ENCODE results near the gene DCDC2B. TPM values are rescaled to one million over a fixed set of nuclear protein-coding genes. Genes with fewer than 3 reads are reported as not detected.
"Not testable (repeated sequence)": the region's sequence is repeated elsewhere in the genome, so short reads cannot be mapped to it uniquely, and the experiment has no call there.

Gene DCDC2B
- total RNA-seq, 1 experiment from 2014 or later: not detected

GRCh38 chr1:32255072-32256071 lies 46.5 kb downstream of the DCDC2B start:
- CTCF ChIA-PET: interaction anchor here (0.6 to 0.9 kb wide), 4 partner anchors 10 to 70 kb away, joined by 3 read pairs; no protein-coding TSS in a partner anchor
- intact Hi-C loops (cut with micrococcal nuclease; ENCODE audit: unreplicated experiment): no loop called here
- no peak for TF ChIP-seq CTCF (IDR thresholded peaks at IDR 0.05; ENCODE audit: unreplicated experiment)
- Mint-ChIP-seq H3K27me3 (ENCODE audit: unreplicated experiment) (no peaks in the 10 kb centered on the region), H3K27ac (ENCODE audit: unreplicated experiment) (no peak overlapping the region), H3K36me3 (ENCODE audit: insufficient read depth, unreplicated experiment) (no peaks in the 10 kb centered on the region), H3K9me3 (ENCODE audit: low read depth, unreplicated experiment) (no peaks in the 10 kb centered on the region), H3K4me1 (ENCODE audit: low read depth, unreplicated experiment) (peaks cover 4% of the 10 kb centered on the region), H3K4me3 (ENCODE audit: low read depth, unreplicated experiment) (no peak overlapping the region)
- BruUV-seq (replicated peaks): no TSS peak
- DNase-seq: no peak

GRCh38 chr1:32256473-32257226 lies 47.8 kb downstream of the DCDC2B start:
- CTCF ChIA-PET: no interaction called here

GRCh38 chr1:32257227-32257508 lies 48.3 kb downstream of the DCDC2B start:
- Mint-ChIP-seq H3K4me1 (ENCODE audit: low read depth, unreplicated experiment) (no peaks in the 10 kb centered on the region), H3K4me3 (ENCODE audit: low read depth, unreplicated experiment) (no peak overlapping the region), H3K9me3 (ENCODE audit: low read depth, unreplicated experiment) (no peaks in the 10 kb centered on the region), H3K36me3 (ENCODE audit: insufficient read depth, unreplicated experiment) (no peaks in the 10 kb centered on the region), H3K27ac (ENCODE audit: unreplicated experiment) (no peak overlapping the region), H3K27me3 (ENCODE audit: unreplicated experiment) (no peaks in the 10 kb centered on the region)
- intact Hi-C loops (cut with micrococcal nuclease; ENCODE audit: unreplicated experiment): no loop called here
- BruUV-seq (replicated peaks): no TSS peak
- TF ChIP-seq CTCF (IDR thresholded peaks at IDR 0.05; ENCODE audit: unreplicated experiment): no peak
- CTCF ChIA-PET: no interaction called here
- DNase-seq: no peak

More at GRCh38 chr1:32256473-32257226, 47.8 kb downstream of the DCDC2B start:
- Mint-ChIP-seq H3K27me3 (ENCODE audit: unreplicated experiment) (no peaks in the 10 kb centered on the region), H3K4me1 (ENCODE audit: low read depth, unreplicated experiment) (no peaks in the 10 kb centered on the region), H3K36me3 (ENCODE audit: insufficient read depth, unreplicated experiment) (no peaks in the 10 kb centered on the region), H3K4me3 (ENCODE audit: low read depth, unreplicated experiment) (no peak overlapping the region), H3K9me3 (ENCODE audit: low read depth, unreplicated experiment) (no peaks in the 10 kb centered on the region), H3K27ac (ENCODE audit: unreplicated experiment) (no peak overlapping the region)
- DNase-seq: no peak
- no TSS peak for BruUV-seq (replicated peaks)
- no peak for TF ChIP-seq CTCF (IDR thresholded peaks at IDR 0.05; ENCODE audit: unreplicated experiment)
- intact Hi-C loops (cut with micrococcal nuclease; ENCODE audit: unreplicated experiment): no loop called here

- H3K9me3 Mint-ChIP-seq (ENCODE audit: low read depth, unreplicated experiment); DNase-seq; H3K36me3 Mint-ChIP-seq (ENCODE audit: insufficient read depth, unreplicated experiment); H3K27me3 Mint-ChIP-seq (ENCODE audit: unreplicated experiment); H3K27ac Mint-ChIP-seq (ENCODE audit: unreplicated experiment); intact Hi-C loops (cut with micrococcal nuclease; ENCODE audit: unreplicated experiment); BruUV-seq (replicated peaks); H3K4me3 Mint-ChIP-seq (ENCODE audit: low read depth, unreplicated experiment): not testable (repeated sequence)
- CTCF ChIA-PET: interaction anchor here (1.2 kb wide), 1 partner anchor 21 kb away, joined by 3 read pairs; no protein-coding TSS in a partner anchor
- H3K4me1 Mint-ChIP-seq (ENCODE audit: low read depth, unreplicated experiment): peaks cover 17% of the 10 kb centered on the region
Observed at GRCh38 chr1:32263236-32263593, 54.3 kb downstream of the DCDC2B start.

Measured in Calu3 (cell line).